Loucy (cell line): Measurements from ENCODE around the gene ANKZF1.

ENCODE experiments used
- H2AFZ ChIP-seq: fragments of 200-600 bp; sonication (generic); 2 replicates; pipeline ENCODE4 v1.6.0; 2016; ENCODE audit warnings: antibody characterized with exemption, mild to moderate bottlenecking, low read length, moderate library complexity
- H3F3A ChIP-seq: fragments of 200-600 bp; 2 replicates; pipeline ENCODE4 v1.6.0; 2016; ENCODE audit warnings: antibody characterized with exemption, low read depth, mild to moderate bottlenecking
- H3K27me3 ChIP-seq: fragments of 200-600 bp; sonication (generic); 2 replicates; pipeline ENCODE4 v1.6.1; 2014; ENCODE audit warnings: low read length, mild to moderate bottlenecking; ENCODE audit not compliant: insufficient read depth, poor library complexity, severe bottlenecking
- H3K36me3 ChIP-seq: fragments of 200-600 bp; sonication (generic); 2 replicates; pipeline ENCODE4 v1.6.1; 2016; ENCODE audit warnings: low read length; ENCODE audit not compliant: insufficient read depth
- H3K4me1 ChIP-seq: fragments of 200-600 bp; sonication (generic); 2 replicates; pipeline ENCODE4 v1.5.1; 2014; ENCODE audit warnings: low read length, mild to moderate bottlenecking; ENCODE audit not compliant: insufficient read depth, poor library complexity, severe bottlenecking
- H3K4me2 ChIP-seq: fragments of 200-600 bp; sonication (generic); 2 replicates; pipeline ENCODE4 v1.6.0; 2014; ENCODE audit warnings: antibody characterized with exemption, low read length, low read depth, mild to moderate bottlenecking; ENCODE audit not compliant: poor library complexity, severe bottlenecking
- H3K4me3 ChIP-seq: fragments of 200-600 bp; sonication (generic); 2 replicates; pipeline ENCODE4 v1.5.1; 2014; ENCODE audit warnings: low read length, mild to moderate bottlenecking, mixed read lengths; ENCODE audit not compliant: poor library complexity, severe bottlenecking
- H3K79me2 ChIP-seq: fragments of 200-600 bp; sonication (generic); 2 replicates; pipeline ENCODE4 v1.6.1; 2014; ENCODE audit warnings: low read length; ENCODE audit not compliant: insufficient read depth
- H3K9ac ChIP-seq: fragments of 200-600 bp; sonication (generic); 2 replicates; pipeline ENCODE4 v1.6.0; 2014; ENCODE audit warnings: mild to moderate bottlenecking, low read depth, low read length, moderate library complexity; ENCODE audit not compliant: poor library complexity, severe bottlenecking
- H3K9me2 ChIP-seq: fragments of 200-600 bp; sonication (generic); replicated peaks from 2 replicates; pipeline ENCODE4 v1.6.1; 2016; ENCODE audit warnings: low read depth, low read length, mixed read lengths
- H3K9me3 ChIP-seq: fragments of 200-600 bp; sonication (generic); 2 replicates; pipeline ENCODE4 v1.6.1; 2014; ENCODE audit warnings: mild to moderate bottlenecking, antibody characterized with exemption, low read length, low read depth; ENCODE audit not compliant: insufficient read depth
- H4K20me1 ChIP-seq: fragments of 200-600 bp; sonication (generic); 2 replicates; pipeline ENCODE4 v1.6.0; 2014; ENCODE audit warnings: antibody characterized with exemption, low read length, mild to moderate bottlenecking; ENCODE audit not compliant: insufficient read depth, poor library complexity, severe bottlenecking
- EZH2phosphoT487 ChIP-seq: fragments of 200-600 bp; IDR thresholded peaks from 2 replicates; pipeline ENCODE4 v1.6.1; 2018; ENCODE audit warnings: antibody characterized with exemption, mild to moderate bottlenecking, moderate library complexity, borderline replicate concordance
- TF ChIP-seq, protein P1 (sequence below): fragments of 200-600 bp; sonication (generic); conservative IDR thresholded peaks from 2 replicates; pipeline ENCODE4 v1.5.1; 2014; ENCODE audit warnings: mild to moderate bottlenecking, antibody characterized with exemption, low read length

The ANKZF1 gene

DNA sequence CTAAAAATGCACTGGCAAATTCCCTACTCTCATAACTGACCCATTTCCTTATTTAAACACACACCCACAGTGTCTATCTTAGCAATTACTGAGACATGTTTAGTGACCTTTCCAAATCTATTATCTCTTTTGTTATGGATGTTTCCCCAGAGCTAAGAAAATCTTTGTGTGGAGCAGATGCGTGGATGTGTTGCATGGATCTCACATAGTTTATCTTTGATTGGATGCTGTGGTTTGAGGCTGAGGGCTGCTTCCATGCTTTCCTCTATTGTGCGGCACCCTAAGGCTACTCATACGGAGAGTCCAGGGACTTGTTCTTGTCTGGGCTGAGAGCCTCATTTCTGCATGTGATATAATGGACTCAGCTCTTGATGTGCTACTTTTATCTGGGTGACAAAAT is 4.7 kb downstream of the ANKZF1 start:
- Histone ChIP-seq H3K9me2 (no peaks in the 10 kb centered on the region), H3K9me3 (no peaks in the 10 kb centered on the region), H2AFZ (no peak overlapping the region), H3K4me2 (no peak overlapping the region), H3K4me3 (no peak overlapping the region), H3K36me3 (peaks cover 58% of the 10 kb centered on the region; the same call in 1 of the 2 replicates), H3K79me2 (peaks cover 45% of the 10 kb centered on the region), H3F3A (no peaks in the 10 kb centered on the region), H3K4me1 (peaks cover 10% of the 10 kb centered on the region), H4K20me1 (peaks cover 6% of the 10 kb centered on the region), H3K27me3 (no peaks in the 10 kb centered on the region), H3K9ac (no peak overlapping the region)
- TF ChIP-seq, protein P1, sequence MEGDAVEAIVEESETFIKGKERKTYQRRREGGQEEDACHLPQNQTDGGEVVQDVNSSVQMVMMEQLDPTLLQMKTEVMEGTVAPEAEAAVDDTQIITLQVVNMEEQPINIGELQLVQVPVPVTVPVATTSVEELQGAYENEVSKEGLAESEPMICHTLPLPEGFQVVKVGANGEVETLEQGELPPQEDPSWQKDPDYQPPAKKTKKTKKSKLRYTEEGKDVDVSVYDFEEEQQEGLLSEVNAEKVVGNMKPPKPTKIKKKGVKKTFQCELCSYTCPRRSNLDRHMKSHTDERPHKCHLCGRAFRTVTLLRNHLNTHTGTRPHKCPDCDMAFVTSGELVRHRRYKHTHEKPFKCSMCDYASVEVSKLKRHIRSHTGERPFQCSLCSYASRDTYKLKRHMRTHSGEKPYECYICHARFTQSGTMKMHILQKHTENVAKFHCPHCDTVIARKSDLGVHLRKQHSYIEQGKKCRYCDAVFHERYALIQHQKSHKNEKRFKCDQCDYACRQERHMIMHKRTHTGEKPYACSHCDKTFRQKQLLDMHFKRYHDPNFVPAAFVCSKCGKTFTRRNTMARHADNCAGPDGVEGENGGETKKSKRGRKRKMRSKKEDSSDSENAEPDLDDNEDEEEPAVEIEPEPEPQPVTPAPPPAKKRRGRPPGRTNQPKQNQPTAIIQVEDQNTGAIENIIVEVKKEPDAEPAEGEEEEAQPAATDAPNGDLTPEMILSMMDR, result no peak

DNA sequence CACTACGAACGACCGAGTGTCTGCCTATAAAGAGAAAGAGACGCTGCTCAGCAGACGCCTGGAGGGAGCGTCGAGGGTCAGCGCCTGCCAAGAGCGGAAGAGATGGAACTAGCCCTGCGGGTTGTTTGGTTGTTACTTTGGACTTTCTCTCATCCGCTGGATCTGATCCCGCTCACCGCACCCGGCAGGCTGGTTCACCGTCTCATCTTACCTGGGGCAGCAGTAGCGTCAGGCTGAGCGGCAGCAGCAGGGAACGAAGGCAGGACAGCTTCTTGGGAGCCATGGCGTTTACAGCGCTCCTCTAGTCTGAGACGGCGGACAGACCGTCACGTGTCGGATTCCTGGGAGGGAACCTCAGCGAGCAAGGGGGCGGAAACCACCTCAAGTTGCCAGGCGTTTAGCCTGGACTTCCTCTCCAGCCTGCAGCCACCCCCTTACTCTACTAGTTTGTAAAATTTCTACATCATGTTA is 13.7 kb downstream of the ANKZF1 start:
- H3K4me3 ChIP-seq, result no peak overlapping the region
- H3K4me2 ChIP-seq, result no peak overlapping the region
- peaks cover 15% of the 10 kb centered on the region for H3K79me2 ChIP-seq
- H3K9me3 ChIP-seq, result no peaks in the 10 kb centered on the region
- H3K9me2 ChIP-seq, result no peaks in the 10 kb centered on the region
- TF ChIP-seq, protein P1, result no peak
- no peak for TF ChIP-seq EZH2phosphoT487
- H4K20me1 ChIP-seq, result peaks cover 20% of the 10 kb centered on the region
- no peaks in the 10 kb centered on the region for H3K36me3 ChIP-seq
- no peak overlapping the region for H2AFZ ChIP-seq
- no peaks in the 10 kb centered on the region for H3F3A ChIP-seq
- peaks cover 34% of the 10 kb centered on the region for H3K4me1 ChIP-seq
- H3K9ac ChIP-seq, result no peak overlapping the region
- no peaks in the 10 kb centered on the region for H3K27me3 ChIP-seq

DNA sequence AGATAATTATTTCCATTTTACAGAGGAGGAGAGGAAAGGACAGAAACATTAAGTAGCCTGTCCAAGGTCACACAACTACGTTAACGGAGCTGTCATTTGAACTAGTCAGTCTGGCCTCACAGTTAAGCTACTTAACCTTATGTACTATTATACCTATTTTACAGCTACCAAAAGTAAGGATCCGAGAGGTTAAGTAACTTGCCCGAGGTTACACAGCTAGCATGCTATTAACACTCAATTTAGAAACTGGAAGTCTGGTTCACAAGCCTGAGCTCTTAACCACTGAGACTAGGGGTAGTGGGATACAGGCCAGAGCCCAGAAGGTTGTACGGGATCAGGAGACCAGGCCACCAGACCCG is 15.2 kb downstream of the ANKZF1 start:
- H3F3A ChIP-seq, result no peaks in the 10 kb centered on the region
- H3K9me2 ChIP-seq, result no peaks in the 10 kb centered on the region
- no peaks in the 10 kb centered on the region for H3K9me3 ChIP-seq
- H3K4me2 ChIP-seq, result peak overlapping the region; percentile 78
- H3K27me3 ChIP-seq, result no peaks in the 10 kb centered on the region
- TF ChIP-seq, protein P1, result no peak
- TF ChIP-seq EZH2phosphoT487, result no peak
- H3K79me2 ChIP-seq, result peaks cover 15% of the 10 kb centered on the region
- peak overlapping the region; percentile 91 for H3K9ac ChIP-seq
- H3K4me3 ChIP-seq, result peak overlapping the region; percentile 95
- peaks cover 27% of the 10 kb centered on the region for H4K20me1 ChIP-seq
- H2AFZ ChIP-seq, result peak overlapping the region; percentile 75
- no peaks in the 10 kb centered on the region for H3K36me3 ChIP-seq
- H3K4me1 ChIP-seq, result peaks cover 48% of the 10 kb centered on the region
